AG10803 (cell line): ENCODE results near the gene DEAF1.

Source experiments
- DNase-seq: peaks from one replicate; pipeline ENCODE4 v3.0.0; 2010; ENCODE audit warnings: low read depth
- H3K4me3 ChIP-seq: 2 replicates; pipeline ENCODE4 v1.5.1; 2011; ENCODE audit warnings: mild to moderate bottlenecking, low read length, control low read depth
- CTCF ChIP-seq: conservative IDR thresholded peaks from 2 replicates; pipeline ENCODE4 v1.5.1; 2011; ENCODE audit warnings: mild to moderate bottlenecking, low read length, control low read depth, inconsistent platforms

Gene DEAF1

GRCh38 chr11:645536-645935 is 49.5 kb downstream of the DEAF1 start:
- no peak overlapping the region for H3K4me3 ChIP-seq
- no peak for DNase-seq
- no peak for TF ChIP-seq CTCF

- TF ChIP-seq CTCF, result no peak
- no peak for DNase-seq
- no peak overlapping the region for H3K4me3 ChIP-seq
Measured at GRCh38 chr11:643849-644738, 50.9 kb downstream of the DEAF1 start.

GRCh38 chr11:643366-643765 is 51.7 kb downstream of the DEAF1 start:
- no peak for TF ChIP-seq CTCF
- DNase-seq, result no peak
- no peak overlapping the region for H3K4me3 ChIP-seq

GRCh38 chr11:641806-642370 is 53.1 kb downstream of the DEAF1 start:
- DNase-seq, result no peak
- no peak overlapping the region for H3K4me3 ChIP-seq
- no peak for TF ChIP-seq CTCF

- no peak for TF ChIP-seq CTCF
- H3K4me3 ChIP-seq, result no peak overlapping the region
- DNase-seq, result no peak
Measured at GRCh38 chr11:640021-640706, 54.9 kb downstream of the DEAF1 start.

GRCh38 chr11:639332-639955 is 55.6 kb downstream of the DEAF1 start:
- DNase-seq, result no peak
- H3K4me3 ChIP-seq, result no peak overlapping the region
- no peak for TF ChIP-seq CTCF
